Eye (tissue), 1 donor: ENCODE data around the gene BMP6.
"Not testable (repeated sequence)": the region's sequence is repeated elsewhere in the genome, so short reads cannot be mapped to it uniquely, and the experiment has no call there.

ENCODE experiments used
- DNase-seq: peaks from one replicate; pipeline ENCODE4 v3.0.0-alpha.2; 2015

Gene BMP6

DNA sequence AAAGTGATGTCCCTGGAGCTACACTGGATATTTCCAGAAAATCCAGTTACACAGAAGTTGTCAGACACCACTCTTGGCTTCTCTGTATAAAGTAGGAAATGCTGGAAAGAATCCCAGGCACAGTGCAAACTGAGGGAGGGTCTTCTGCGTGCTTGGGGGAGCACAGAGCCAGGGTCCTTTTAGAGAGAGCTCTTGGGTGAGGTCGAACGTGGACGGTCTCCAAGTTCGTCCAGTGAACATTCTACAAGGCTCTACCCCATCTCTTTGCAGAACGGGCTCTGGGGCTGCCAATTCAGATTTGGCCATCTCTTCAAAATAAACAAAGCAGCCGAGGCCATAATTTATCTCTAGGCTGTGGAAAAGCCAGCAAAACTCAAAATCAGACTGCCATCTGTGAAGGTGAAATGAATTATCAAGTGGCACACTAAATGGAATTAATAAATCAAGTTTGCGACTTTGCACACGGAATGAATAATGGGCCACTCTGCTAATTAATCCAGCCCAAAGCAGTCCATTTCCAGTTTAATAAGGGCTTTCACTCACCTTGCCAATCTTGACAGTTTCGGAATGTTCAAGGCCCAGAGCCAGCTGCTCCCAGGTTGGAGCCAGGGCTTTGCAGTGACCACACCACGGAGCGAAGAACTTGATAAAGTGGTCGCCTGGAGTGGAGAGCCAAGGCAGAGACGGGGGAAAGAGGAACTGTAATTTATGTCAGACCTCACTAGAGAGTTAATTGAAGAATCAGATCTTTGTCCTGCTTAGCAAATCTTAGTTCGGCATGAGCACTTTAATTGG lies 165.4 kb downstream of the BMP6 start:
- DNase-seq, result no peak

DNA sequence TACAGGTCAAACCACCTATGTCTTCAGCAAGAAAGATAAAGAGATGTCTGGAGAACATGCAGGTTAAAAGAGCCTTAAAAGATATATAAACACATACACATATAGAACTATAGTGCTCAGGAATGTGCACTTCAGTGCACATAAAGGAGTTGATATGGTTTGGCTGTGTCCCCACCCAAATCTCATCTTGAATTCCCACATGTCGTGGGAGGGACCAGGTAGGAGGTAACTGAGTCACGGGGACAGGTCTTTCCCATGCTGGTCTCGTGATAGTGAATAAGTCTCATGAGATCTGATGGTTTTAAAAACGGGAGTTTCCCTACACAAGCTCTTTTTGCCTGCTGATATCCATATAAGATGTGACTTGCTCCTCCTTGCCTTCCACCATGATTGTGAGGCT lies 166.5 kb downstream of the BMP6 start:
- DNase-seq, result not testable (repeated sequence)

DNA sequence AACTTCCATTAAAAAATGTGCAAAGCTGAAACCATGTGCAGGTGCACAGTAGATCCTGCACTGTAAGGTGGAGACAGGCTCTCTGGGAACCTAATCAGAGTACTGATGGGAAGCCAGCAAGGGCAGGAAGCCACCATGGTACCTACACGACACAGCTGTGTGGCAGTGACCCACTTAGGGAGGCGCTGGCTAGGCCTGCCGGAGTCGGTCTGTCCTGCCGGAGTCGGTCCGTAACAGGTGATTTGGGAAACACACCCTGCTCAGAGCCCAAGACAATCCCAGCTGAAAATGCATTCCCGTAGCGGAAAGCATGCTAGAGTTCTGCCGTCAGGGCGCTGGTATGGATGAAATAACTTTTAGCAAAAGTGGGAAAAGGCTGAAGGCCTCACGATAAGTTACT lies 167.4 kb downstream of the BMP6 start:
- DNase-seq, result no peak

DNA sequence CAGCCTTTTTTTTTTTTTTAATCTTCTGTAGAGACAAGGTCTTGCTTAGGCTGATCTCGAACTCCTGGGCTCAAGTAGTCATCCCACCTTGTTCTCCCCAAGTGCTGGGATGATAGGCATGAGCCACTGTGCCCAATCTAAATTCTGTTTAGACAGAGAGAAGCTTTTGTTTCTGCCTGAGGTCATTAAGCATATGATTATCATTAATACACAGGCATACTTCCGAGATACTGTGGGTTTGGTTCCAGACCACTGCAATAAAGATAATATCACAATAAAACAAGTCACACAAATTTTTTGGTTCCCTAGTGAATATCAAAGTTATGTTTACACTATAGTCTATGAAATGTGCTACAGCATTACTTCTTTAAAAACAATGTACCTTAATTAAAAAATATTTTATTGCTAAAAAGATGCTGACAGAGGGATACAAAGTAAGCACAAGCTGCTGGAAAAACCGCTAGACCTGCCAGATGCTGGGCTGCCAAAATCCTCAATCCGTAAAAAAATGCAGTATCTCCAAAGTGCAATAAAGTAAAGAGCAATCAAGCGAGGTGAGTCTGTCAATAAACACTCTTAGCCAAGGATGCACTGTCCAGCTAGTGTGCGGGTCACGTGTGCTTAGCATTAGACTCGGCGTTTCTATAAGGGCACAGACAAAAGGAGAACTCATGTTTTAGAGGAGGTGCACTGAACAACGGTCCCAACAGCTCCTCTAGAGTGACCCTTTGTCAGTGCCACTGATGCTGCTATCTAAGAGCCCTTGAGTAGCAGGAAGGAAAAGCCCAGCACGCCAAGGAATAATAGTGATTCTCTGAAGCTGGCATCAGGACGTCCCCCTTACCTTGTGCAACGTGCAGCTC lies 168.6 kb downstream of the BMP6 start:
- DNase-seq, result no peak

DNA sequence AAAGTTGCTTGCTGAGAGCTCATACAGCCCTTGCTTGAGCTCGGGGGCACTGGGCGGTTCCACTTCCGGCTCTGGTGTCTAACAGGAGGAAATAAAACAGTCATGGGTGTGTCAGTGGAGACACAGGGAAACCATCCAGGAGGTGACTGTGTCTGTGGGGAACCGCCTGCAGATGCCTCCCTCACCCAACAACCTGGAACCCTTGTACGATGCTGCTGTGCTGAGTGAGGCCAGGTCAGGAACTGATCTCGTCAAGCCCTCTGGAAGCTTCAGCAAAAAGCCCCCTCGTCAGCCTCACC lies 169.2 kb downstream of the BMP6 start:
- DNase-seq, result no peak

DNA sequence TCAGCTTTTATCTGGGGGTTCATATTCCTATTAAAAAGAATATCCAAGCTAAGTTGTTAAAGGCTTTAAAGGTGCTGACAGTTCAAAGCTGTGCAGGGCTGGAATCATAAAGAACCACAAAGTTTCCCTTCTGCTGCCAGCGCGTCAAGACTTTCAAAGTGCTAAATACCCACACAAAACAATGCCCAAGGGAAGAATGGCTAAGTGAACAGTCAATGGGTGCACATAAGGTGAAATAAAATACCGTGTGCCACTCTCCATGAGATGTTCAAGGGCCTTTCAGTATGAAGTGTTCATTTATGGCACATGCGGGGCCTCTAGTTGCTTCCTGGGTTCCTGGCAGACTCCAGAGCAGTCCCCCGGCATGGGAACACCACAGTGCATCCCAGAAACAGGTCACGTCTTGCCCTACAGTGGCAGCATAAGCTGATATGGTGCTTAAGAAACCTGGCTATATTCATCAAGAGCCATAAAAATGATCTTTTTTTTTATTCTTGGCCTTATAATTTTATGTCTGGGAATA lies 170.6 kb downstream of the BMP6 start:
- DNase-seq, result no peak

DNA sequence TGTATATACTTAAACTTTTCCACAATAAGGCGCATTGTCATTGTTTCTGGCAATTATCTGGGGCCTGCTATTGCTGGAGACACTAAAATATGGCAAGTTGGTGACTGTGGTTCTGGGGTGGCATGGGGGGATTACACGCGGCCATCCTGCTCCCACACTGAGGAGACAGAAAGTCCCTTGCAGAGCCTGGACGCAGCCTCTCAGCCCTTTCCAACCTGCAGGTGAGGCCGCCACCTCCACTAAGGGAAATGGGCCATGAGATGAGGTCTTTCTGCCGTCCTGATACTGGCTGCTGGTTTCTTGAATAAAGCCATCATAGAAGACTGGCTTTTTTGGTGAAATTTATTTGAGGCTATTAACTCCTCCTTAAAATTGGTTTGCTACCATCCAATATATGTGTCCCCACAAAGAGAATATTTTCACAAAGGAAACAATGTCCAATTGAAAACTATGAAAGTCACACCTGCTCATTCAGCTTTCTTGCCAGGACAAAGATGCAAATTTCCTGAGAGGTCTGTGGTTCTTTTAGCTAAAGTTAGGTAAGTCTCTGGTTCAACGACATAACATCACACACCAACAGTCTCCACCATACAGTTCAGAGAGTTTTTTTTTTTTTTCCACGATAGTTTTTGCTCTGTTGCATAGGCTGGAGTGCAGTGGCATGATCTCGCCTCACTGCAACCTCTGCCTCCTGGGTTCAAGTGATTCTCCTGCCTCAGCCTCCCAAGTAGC lies 171.7 kb downstream of the BMP6 start:
- no peak for DNase-seq

DNA sequence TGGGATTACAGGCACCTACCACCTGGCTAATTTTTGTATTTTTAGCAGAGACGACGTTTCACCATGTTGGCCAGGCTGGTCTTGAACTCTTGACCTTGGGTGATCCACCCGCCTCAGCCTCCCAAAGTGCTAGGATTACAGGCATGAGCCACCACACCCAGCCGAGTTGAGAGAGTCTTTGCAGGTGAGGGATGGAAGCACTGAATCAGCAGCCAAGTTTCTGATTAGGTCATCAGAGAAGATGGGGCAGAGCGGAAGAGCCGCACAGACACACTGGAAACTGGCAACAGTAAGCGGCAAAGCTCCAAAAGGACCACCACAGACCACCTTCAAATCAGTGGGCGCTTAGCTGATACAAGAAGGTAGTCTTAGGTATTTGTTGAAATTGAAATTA lies 172.3 kb downstream of the BMP6 start:
- DNase-seq, result not testable (repeated sequence)

DNA sequence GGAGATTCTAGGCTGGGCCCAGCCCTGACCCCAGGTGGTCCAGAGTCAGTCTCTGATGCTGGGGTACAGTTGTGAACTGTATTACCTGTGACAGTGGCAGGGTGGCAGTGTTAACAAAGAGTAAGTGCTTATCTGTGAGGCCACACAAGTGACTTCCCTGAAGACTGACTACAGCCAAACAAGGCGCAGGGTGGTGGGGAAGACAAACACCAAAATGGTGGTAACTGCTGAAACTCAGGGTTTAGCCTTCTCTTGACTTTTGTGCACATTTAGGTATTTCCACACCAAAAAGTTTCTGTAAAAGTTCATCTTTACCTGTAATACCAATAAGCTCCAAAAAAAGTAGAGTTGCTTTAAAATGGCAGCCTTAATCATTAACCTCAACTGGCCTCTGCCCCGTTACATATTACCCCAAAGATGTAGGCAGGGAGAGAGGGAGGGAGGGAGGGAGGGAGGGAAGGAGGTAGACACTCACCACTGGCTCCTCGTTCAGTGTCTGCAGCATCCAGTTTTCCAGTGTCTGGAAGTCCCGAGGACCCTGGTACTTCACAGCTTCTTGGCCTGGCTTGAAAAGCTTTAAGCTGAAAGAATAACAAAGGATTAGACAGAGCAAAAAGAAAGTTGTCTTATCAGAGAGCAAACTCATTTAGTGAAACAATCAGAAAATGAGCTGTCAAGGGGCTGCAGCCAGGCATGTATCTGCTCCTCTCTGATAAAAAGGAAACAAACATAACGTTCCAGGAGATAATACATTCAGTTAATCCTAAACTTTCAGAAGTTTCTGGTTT lies 173.4 kb downstream of the BMP6 start:
- DNase-seq, result no peak

DNA sequence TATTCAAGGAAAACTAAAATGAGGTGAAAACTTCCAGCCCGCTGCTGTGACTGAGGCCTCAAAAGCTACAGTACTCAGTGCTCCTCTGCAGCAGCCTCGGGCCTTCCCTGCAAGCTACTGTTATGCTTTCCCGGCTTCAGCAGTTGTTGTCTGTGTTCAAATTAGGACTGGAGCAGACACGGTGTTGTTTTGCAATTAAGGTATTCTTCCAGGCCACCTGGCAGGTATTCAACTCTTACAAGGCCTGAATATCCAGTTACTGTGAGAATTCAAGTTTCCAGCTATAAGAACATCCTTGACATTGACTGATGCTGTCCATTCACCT lies 174.0 kb downstream of the BMP6 start:
- no peak for DNase-seq

DNA sequence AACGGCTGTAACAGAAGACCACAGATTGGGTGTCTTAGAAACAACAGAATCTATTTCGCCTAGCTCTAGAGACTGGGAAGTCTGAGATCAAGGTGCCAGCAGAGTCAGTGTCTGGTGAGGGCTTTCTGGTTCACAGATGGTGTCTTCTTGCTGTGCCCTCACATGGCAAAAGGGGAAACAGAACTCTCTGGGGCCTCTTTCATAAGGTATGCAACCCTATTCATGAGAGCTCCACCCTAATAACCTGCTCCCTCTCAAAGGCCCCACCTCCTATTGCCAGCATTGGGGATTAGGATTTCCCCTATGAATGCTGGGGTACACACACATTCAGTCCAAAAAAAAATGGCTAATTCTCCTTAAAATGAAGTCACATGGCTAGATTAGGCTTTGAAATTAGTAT lies 174.7 kb downstream of the BMP6 start:
- no peak for DNase-seq

DNA sequence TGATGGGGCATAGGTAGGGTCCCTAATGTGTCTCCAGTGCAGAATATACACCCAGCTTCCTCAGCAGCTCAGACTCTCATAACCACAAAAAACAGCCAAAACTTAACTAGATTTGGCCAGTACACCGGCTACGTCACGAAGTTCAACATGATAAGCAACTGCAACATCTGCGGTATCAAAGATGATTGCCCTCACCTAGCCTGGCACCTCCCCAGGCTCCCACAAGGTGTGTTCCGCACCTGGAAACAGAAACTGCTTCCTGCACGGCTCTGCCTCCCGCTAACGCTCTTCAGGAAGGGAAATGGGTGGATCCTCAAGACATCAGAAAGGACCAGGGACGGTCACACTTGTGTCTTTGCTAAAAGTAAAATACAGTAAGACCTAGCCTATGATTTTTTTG lies 175.2 kb downstream of the BMP6 start:
- no peak for DNase-seq

DNA sequence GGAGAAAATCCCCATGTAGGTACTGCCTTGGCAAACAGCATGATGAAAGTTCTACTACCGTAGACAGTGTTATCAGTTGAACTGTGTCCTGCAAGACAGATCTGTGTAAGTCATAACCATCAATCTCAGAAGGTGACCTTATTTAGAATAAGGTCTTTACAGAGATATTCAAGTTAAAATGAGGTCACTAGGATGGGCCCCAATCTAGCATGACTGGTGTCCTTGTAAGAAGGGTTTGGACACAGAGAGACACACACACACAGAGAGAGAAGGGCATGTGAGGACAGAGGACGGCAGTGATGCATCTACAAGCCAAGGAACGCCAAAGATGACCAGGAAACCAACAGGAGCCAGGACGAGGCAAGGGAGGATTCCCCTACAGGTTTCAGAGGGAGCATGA lies 175.9 kb downstream of the BMP6 start:
- DNase-seq, result no peak

DNA sequence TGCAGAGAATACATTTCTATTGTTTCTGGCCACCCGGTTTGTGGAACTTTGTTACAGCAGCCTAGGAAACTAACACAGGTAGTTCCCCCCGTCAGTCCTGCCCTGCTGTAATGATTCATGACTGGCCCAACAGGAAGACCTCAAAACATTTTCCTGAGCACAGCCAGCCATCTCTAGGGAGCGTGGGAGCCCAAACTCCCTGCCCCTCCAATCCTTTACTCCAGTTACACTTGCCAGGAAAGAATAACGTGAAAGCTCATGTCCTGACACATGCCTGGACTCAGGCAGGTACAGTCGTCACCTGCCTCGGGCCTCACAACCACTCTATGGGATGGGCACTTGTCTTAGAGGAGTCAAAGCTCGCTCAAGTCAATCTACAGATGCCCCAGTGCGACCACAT lies 176.3 kb downstream of the BMP6 start:
- no peak for DNase-seq

DNA sequence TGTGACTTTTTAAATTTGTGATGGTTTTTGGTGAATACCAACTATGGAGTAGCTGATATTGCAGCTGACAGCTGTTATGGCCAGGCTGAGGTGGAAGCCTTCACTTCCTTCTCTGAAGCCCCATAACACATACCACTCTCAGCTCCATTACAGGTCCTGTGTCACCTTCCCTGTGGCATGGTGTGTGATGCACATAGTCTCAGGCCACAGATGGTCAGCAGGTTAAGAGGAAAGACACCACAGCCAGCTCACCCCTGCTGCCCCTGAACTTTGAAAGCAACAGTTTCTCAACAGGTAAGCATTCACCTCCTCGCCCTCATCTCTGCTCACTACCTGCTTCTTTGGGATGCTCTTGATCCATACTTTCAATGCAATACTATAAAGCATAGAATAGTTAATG lies 177.0 kb downstream of the BMP6 start:
- DNase-seq, result no peak

DNA sequence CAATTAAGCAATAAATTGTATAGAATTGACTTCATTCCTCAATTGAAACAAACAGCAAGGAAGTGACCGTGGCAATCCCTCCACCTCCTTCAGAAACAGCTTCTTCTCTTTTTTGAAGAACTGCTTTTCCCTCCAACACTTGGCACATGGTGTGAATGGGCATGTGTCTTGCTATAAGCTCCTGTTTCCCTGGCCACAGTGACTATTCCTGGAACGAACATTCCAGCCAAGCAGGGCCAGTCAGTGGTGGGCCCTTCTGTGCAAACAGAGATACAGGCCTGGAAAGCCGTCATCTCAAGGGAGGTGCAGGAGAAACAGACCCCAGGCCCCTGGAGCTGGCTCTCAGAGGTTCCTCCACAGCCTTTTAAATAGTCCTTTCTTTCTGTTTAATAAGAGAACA lies 177.8 kb downstream of the BMP6 start:
- DNase-seq, result no peak

DNA sequence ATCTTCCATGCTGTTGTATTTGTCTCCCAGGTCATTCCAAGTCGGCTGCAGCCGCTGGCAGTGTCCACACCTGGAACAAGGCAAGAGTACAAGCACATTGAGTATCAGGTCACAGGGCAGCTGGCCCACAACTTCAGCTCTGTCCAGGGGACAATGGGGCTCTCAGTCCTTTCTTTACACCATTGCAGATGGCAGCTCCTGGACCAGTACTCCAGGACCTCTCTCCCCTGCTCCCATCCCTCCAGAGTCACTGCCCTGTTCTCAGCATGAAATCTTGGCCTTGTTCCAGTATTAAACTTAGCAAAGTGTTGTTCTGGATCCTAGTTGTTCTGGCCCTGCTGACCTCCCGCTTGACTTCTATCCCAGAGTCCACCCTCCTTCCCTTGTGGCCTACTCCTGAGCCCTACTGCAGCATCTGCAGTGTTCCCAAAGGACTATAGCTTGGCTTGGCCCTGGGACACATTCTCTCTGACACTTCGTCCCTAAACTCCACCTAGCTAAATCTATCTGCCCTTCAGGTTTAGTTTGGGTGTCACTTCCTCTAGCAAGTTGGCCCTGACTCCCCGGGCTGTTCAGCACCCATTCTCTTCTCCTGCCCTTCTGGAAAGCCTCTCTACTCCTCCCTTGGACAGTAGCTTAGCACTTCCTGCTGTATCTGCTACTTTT lies 178.9 kb downstream of the BMP6 start:
- DNase-seq, result no peak

DNA sequence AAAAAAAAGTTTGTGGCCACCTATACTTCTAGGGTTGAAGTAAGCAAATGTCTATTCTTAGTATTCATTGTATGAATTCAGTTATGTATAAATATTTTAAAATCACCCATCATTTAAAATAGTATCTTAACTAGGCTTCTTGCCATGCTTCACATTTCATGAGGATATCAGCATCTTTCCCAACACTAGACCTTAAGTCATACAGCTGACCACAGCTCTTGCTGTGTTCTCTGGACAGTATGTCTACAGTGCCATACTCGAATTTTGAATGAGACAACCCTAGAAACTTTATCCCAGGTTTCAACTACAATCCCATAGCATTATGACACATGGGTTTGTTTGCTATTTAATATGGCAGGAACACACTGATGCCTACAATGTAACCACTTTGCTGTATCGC lies 179.5 kb downstream of the BMP6 start:
- no peak for DNase-seq

DNA sequence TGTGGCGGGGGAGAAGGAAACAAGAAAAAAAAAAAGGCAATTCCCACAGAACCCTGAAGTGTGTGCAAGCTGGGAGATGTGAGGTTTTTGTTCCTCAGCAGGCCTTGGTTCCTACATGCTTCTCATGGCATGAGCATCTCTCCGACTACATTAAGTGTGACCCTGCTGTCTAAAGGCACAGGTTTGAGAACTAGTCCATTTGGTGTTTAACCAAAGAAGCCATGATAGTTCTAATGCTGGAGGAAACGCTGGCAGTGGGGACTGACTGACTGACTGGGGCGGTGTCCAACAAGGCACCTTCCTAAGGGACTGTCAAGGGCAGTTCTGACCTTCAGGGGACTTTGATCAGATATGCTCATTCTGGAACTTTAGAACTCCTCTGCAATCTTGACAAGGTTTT lies 180.8 kb downstream of the BMP6 start:
- no peak for DNase-seq

DNA sequence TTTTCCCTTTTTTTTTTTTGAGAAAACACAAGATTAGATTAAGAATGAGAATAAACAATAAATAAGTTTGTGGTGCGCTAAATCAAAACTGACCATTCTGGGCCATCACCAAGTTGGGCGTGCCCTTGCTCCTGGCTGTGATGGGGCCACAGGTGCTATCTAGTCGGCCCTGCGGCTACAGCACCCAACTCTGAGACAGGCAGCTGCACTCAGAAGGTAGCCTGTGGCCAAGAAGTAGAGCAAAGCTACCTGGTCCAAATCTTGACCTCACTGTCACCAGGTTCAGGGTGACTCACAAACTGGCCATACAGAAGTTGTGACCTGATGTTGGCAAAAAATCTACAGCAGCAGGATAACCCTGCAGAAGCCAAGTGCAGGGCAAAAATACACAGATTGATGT lies 181.3 kb downstream of the BMP6 start:
- DNase-seq, result no peak

DNA sequence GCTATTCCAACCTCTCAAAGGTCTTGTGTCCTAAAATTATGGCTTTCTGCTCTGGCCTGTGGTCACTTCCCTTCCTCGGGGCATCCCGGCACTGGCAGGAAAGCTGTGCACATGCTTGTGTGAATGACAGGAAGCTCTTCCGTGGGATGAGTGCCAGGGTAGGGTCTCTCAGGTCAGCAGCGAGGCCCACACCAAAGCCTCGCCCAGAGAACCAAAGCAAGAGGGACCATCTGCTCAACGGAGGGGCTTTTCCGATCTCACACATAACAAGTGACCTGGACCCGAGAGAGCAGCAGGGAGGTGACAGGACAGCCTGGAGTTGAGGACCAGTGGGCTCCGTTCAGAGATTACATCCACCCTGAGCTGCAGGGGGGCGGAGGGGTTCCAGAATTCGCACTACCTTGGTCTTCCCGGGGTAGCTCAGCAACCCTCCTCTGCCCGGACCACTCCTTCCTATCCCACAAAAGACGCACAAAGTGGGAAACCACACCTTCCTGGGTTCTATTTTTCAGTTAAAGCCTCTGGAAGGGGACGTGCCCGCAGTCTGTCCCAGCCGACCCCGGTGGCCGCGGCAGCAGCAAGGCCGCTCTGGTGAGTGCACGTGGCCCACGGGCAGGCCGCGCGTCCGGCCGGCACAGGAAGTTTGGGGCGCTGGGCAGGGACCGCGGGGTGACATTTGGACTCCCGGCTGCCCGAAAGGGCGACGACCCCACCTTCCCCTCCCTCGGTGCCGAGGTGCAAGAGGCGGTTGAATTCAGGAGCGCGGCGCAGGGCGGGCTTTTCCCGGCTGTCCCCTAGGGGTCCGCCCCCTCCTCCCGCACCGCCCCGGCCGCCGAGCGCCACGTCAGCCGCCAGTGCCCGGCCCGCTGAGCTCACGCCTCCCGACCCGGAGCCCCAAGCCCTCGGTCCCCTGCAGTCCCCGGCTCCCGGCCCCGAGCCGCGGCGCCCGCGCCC lies 183.7 kb downstream of the BMP6 start:
- peak; percentile 77 for DNase-seq
